ENCODE measurements around the gene PLEKHM2. TPM values are rescaled to one million over a fixed set of nuclear protein-coding genes. Genes with fewer than 3 reads are reported as not detected.

The PLEKHM2 gene, protein sequence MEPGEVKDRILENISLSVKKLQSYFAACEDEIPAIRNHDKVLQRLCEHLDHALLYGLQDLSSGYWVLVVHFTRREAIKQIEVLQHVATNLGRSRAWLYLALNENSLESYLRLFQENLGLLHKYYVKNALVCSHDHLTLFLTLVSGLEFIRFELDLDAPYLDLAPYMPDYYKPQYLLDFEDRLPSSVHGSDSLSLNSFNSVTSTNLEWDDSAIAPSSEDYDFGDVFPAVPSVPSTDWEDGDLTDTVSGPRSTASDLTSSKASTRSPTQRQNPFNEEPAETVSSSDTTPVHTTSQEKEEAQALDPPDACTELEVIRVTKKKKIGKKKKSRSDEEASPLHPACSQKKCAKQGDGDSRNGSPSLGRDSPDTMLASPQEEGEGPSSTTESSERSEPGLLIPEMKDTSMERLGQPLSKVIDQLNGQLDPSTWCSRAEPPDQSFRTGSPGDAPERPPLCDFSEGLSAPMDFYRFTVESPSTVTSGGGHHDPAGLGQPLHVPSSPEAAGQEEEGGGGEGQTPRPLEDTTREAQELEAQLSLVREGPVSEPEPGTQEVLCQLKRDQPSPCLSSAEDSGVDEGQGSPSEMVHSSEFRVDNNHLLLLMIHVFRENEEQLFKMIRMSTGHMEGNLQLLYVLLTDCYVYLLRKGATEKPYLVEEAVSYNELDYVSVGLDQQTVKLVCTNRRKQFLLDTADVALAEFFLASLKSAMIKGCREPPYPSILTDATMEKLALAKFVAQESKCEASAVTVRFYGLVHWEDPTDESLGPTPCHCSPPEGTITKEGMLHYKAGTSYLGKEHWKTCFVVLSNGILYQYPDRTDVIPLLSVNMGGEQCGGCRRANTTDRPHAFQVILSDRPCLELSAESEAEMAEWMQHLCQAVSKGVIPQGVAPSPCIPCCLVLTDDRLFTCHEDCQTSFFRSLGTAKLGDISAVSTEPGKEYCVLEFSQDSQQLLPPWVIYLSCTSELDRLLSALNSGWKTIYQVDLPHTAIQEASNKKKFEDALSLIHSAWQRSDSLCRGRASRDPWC
- 62.7 and 95.0 TPM in 2 replicates for total RNA-seq

DNA sequence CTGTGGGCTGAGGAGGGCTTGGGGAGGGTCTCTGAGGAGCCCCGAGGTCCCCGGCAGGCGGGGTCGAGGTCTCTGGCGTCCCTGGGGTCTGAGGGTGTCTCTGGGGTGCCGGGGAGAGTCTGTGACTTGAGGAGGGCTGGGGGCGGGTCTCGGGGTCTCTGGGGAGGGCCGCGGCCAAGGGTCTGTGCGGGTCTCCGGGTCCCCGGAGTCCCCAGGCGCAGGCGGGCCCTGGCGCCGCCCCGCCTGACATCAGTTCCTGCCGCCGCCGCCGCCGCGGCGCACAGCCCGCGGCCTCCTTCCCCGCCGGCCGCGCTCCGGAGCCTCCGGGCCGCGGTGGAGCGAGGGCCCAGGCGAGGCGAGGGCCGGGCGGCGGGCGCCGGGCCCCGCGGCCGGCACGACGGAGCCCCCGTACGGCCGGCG lies at the start of gene PLEKHM2:
Gene PLEKHM2 (plus strand): TSS at position 279 of the 420 bp plus-strand sequence. CDS start 239 bp downstream, outside the sequence.

DNA sequence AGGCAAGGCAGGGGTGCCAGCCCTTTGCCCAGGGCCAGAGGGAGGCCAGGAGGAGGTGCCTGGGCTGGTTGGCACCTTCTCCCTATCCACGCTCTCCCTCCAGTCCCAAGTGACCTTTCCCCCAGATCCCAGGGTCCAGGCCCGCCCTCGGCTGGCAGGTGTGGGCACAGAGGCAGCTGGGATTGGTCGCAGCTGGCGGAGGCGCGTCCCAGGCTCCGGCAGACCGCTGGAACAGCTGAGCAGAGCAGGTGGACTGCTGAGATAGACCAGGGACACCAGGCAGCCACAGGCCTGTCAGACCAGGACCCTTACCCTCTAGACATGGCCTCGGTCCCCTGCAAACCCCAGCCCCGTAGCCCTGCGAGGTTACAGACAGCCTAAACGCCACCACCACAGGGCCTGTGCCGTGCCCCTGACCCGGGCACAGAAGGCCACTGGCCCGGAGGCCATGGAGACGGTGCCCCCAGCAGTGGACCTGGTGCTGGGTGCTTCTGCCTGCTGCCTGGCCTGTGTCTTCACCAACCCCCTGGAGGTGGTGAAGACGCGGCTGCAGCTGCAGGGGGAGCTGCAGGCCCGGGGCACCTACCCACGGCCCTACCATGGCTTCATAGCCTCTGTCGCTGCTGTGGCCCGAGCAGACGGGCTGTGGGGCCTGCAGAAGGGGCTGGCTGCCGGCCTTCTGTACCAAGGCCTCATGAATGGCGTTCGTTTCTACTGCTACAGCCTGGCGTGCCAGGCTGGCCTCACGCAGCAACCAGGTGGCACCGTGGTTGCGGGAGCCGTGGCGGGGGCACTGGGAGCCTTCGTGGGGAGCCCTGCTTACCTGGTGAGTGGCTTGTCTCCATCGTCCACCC lies 52.1 kb downstream of the PLEKHM2 start, which contains the start of gene SLC25A34:
Gene SLC25A34 (plus strand): TSS at position 221 of the 854 bp plus-strand sequence. CDS start 228 bp downstream, at position 449.

DNA sequence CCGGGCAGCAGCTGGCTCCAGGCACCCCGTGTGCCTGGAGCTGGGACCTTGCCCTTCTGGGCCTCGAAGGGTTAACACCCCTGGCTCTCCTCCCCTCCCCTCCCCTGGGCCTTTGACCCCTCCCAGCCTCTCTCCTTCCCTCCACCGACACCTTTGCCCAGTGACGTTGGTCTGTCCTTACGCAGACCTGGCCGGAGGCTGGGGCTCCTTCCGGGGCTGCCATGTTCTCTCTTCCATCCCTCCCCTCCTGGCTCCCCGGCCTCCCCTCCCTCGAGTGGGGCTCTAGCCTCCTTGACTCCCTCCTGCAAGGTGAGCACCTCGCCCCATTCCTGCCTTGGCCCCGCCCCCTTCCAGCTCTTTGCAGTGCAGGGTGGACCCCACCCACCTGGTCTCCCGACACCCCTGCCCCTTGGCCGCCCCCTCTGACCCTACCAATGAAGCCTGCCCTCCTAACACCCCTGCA lies 58.2 kb downstream of the PLEKHM2 start, which contains the start of gene TMEM82:
Gene TMEM82 (plus strand): TSS at position 161 of the 463 bp plus-strand sequence. CDS start 61 bp downstream, at position 222.

DNA sequence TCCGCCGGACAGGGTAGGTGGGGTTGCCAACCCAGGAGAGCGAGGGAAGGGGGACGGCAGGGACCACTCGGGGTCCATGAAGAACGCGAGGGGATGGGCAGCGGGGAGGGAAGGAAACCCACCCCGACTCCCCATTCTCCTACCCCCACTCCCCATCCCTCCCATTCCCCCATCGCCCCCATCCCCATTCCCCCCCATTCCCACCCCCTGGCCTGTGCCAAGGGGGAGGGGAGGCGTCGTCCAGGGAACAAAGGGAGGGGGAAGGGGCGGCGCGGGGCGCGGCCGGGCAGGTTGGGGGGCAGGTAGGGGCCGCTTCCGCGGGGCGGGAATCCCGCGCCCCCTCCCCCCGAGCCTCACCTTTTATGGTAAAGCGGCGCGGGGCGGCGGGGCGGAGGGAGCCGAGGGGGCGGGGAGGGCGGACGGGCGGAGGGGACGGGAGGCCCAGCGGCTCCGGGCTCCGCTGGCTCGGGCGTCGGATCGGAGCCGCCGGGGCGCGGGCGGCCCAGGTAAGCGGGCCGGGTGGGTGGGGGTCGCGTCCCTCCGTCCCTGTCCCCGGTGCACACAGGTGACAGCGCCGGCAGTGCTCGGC lies 74.3 kb downstream of the PLEKHM2 start, which contains the start of gene FBLIM1:
Gene FBLIM1 (plus strand): TSS at position 453 of the 589 bp plus-strand sequence. CDS start 6,189 bp downstream, outside the sequence.

Small RNA genes lying within 50 kb of the gene (small RNA-seq; reads per million reads assigned to genes)
- gene AL121992.2 (ENCODE audit: low replicate concordance) = not detected

Other genes starting within 250 kb of the PLEKHM2 start
- gene CTRC, start 245.9 kb upstream of the PLEKHM2 start, total RNA-seq = not detected in 2 replicates
- gene CELA2A, start 227.6 kb upstream of the PLEKHM2 start, total RNA-seq = 0.44 TPM in 1 of 2 replicates, not detected in the other
- not detected in 2 replicates for gene CELA2B, start 208.2 kb upstream of the PLEKHM2 start, total RNA-seq
- gene CASP9, start 160.1 kb upstream of the PLEKHM2 start, total RNA-seq = 8.0 and 9.8 TPM in 2 replicates
- gene DNAJC16, start 157.5 kb upstream of the PLEKHM2 start, total RNA-seq = 20.0 and 23.4 TPM in 2 replicates
- gene AGMAT, start 99.3 kb upstream of the PLEKHM2 start, total RNA-seq = 0.44 and 2.3 TPM in 2 replicates
- 19.0 and 25.5 TPM in 2 replicates for gene DDI2, start 66.9 kb upstream of the PLEKHM2 start, total RNA-seq
- 0.22 and 0.43 TPM in 2 replicates for gene SLC25A34, start 51.9 kb downstream of the PLEKHM2 start, total RNA-seq
- gene TMEM82, start 58.2 kb downstream of the PLEKHM2 start, total RNA-seq = not detected in 2 replicates
- 152 and 186 TPM in 2 replicates for gene FBLIM1, start 74.5 kb downstream of the PLEKHM2 start, total RNA-seq
- gene UQCRHL, start 123.3 kb downstream of the PLEKHM2 start, total RNA-seq = 0.72 and 2.0 TPM in 2 replicates
- gene SPEN, start 163.4 kb downstream of the PLEKHM2 start, total RNA-seq = 26.7 and 34.9 TPM in 2 replicates